Gastrocnemius medialis (tissue), 4 donors: ENCODE measurements around the gene MAPK4.

ENCODE experiments used
- CTCF ChIP-seq, 5 experiments: fragments of 450-650 bp in 3 of 5; fragments of 200-600 bp in 2 of 5; sonication (generic) in 2 of 5; IDR thresholded peaks in 4 of 5; conservative IDR thresholded peaks in 1 of 5; 1 replicate in 4 of 5; 2 replicates in 1 of 5; pipeline ENCODE4 v1.5.1; 2016 to 2019; ENCODE audit warnings: antibody characterized with exemption in 5 of 5, mild to moderate bottlenecking in 3 of 5, moderate library complexity in 3 of 5
- POLR2A ChIP-seq, 2 donors: fragments of 450-650 bp; IDR thresholded peaks; one replicate each; pipeline ENCODE4 v1.6.1; 2017; ENCODE audit warnings: antibody characterized with exemption in 2 of 2, mild to moderate bottlenecking in 2 of 2, moderate library complexity in 2 of 2

DNA sequence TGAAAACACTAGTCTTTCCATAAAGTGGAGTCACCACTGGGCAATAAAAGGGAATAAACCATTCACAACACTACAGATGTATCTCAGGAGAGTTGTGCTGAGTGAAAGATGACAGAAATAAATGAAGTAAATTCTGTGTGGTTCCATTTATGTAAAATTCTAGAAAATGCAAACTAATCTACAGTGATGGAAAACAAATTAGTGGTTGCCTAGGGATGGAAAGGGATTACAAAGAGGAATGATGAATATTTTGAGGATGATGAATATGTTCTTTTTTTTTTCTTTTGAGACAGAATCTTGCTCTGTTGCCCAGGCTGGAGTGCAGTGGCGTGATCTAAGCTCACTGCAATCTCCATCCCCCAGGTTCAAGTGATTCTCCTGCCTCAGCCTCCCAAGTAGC lies 123.0 kb downstream of the MAPK4 start:
- TF ChIP-seq CTCF (IDR thresholded peaks at IDR 0.05 in 4 of 5, conservative IDR thresholded peaks at IDR 0.05 in 1 of 5) (no peak), POLR2A (IDR thresholded peaks at IDR 0.05) (no peak)
